B cell (primary cell): ENCODE measurements around the gene LDOC1. TPM values are rescaled to one million over a fixed set of nuclear protein-coding genes. Genes with fewer than 3 reads are reported as not detected.

ENCODE experiments used
- ATAC-seq: fragments of 200-7000 bp; cut with Tn5 transposase; one replicate; pipeline ENCODE4 v1.10.0; 2021; ENCODE audit warnings: low read depth, mild to moderate bottlenecking, moderate number of reproducible peaks, moderate library complexity
- CTCF ChIA-PET: fragments of 350-600 bp; sonication (Branson Sonifier 250); formaldehyde crosslinking; loops from one replicate; lab custom pipeline; 2021; ENCODE audit warnings: antibody characterized with exemption, inconsistent platforms; lab: Charles Lee
- POLR2A ChIA-PET: fragments of 350-600 bp; sonication (Branson Sonifier 250); formaldehyde crosslinking; loops from one replicate; lab custom pipeline; 2021; ENCODE audit warnings: antibody characterized with exemption; lab: Charles Lee
- DNase-seq: peaks from one replicate; pipeline ENCODE4 v3.0.0; 2013
- H2AFZ ChIP-seq: 2 replicates; pipeline ENCODE4 v1.6.1; 2012; ENCODE audit warnings: mild to moderate bottlenecking, low read depth, low read length; ENCODE audit not compliant: insufficient read depth, poor library complexity, severe bottlenecking
- H3K27ac ChIP-seq, 2 donors: 1 replicate in 1 of 2; 2 replicates in 1 of 2; pipeline ENCODE4 v1.5.1; 2012 to 2013; ENCODE audit warnings: low read length in 2 of 2, mild to moderate bottlenecking in 2 of 2, moderate library complexity in 1 of 2
- H3K27me3 ChIP-seq, 4 experiments: fragments of 200-600 bp in 1 of 4; sonication (generic) in 1 of 4; replicated peaks in 1 of 4; 1 replicate in 2 of 4; 2 replicates in 2 of 4; pipeline versions ENCODE4 v1.6.1 to v1.7.0; 2013 to 2016; ENCODE audit warnings: low read length in 3 of 4, mild to moderate bottlenecking in 2 of 4, mixed read lengths in 1 of 4, moderate library complexity in 1 of 4; ENCODE audit not compliant: insufficient read depth in 4 of 4, control insufficient read depth in 3 of 4; ENCODE audit errors: control extremely low read depth in 1 of 4
- H3K36me3 ChIP-seq, 2 experiments: replicated peaks in 1 of 2; 1 replicate in 1 of 2; 2 replicates in 1 of 2; pipeline versions ENCODE4 v1.6.1 to v1.7.1; 2013; ENCODE audit warnings: low read length in 1 of 2; ENCODE audit not compliant: insufficient read depth in 2 of 2, control insufficient read depth in 1 of 2; ENCODE audit errors: control extremely low read depth in 1 of 2, extremely low read depth in 1 of 2
- H3K4me1 ChIP-seq, 2 donors: fragments of 200-600 bp in 1 of 2; sonication (generic) in 1 of 2; 1 replicate in 1 of 2; 2 replicates in 1 of 2; pipeline versions ENCODE4 v1.5.1 to v1.6.1; 2013 to 2017; ENCODE audit warnings: low read length in 2 of 2; ENCODE audit not compliant: control insufficient read depth in 2 of 2, insufficient read depth in 2 of 2
- H3K4me2 ChIP-seq: replicated peaks from 2 replicates; pipeline ENCODE3; 2012; ENCODE audit warnings: mild to moderate bottlenecking, low read depth, low read length; ENCODE audit not compliant: poor library complexity, severe bottlenecking
- H3K4me3 ChIP-seq, 5 experiments: fragments of 200-600 bp in 1 of 5; sonication (generic) in 1 of 5; 1 replicate in 3 of 5; 2 replicates in 2 of 5; pipeline versions ENCODE4 v1.5.1 to v1.7.0; 2011 to 2016; ENCODE audit warnings: low read length in 4 of 5, mild to moderate bottlenecking in 4 of 5, low read depth in 2 of 5, control low read depth in 1 of 5, moderate library complexity in 1 of 5; ENCODE audit not compliant: insufficient read depth in 1 of 5; ENCODE audit errors: control extremely low read depth in 1 of 5, extremely low read depth in 1 of 5
- H3K79me2 ChIP-seq: fragments of 200-600 bp; sonication (generic); one replicate; pipeline ENCODE4 v1.6.0; 2016; ENCODE audit warnings: low read length; ENCODE audit not compliant: control insufficient read depth, insufficient read depth
- H3K9ac ChIP-seq: fragments of 200-600 bp; sonication (generic); 2 replicates; pipeline ENCODE4 v1.6.1; 2017; ENCODE audit warnings: mild to moderate bottlenecking, low read length, moderate library complexity
- H3K9me3 ChIP-seq, 3 donors: one replicate each; pipeline versions ENCODE4 v1.6.1 to v1.7.1; 2013; ENCODE audit warnings: low read length in 2 of 3; ENCODE audit not compliant: control insufficient read depth in 2 of 3, insufficient read depth in 1 of 3; ENCODE audit errors: control extremely low read depth in 1 of 3
- H4K20me1 ChIP-seq: 2 replicates; pipeline ENCODE4 v1.6.0; 2012; ENCODE audit warnings: mild to moderate bottlenecking, low read length; ENCODE audit not compliant: insufficient read depth, control insufficient read depth, poor library complexity, severe bottlenecking
- H3K27ac Mint-ChIP-seq: one replicate; pipeline ENCODE4 v1.8.0; 2021; ENCODE audit warnings: mixed read lengths
- H3K27me3 Mint-ChIP-seq: one replicate; pipeline ENCODE4 v1.8.0; 2021; ENCODE audit warnings: mixed read lengths
- H3K4me1 Mint-ChIP-seq: one replicate; pipeline ENCODE4 v1.8.0; 2021; ENCODE audit warnings: mixed read lengths
- H3K4me3 Mint-ChIP-seq: one replicate; pipeline ENCODE4 v1.8.0; 2021; ENCODE audit warnings: mixed read lengths
- H3K9me3 Mint-ChIP-seq: one replicate; pipeline ENCODE4 v1.8.0; 2022; ENCODE audit warnings: mixed read lengths; ENCODE audit not compliant: insufficient read depth
- CTCF ChIP-seq: fragments of 200-600 bp; IDR thresholded peaks from one replicate; pipeline ENCODE4 v1.8.0; 2022; ENCODE audit warnings: antibody characterized with exemption, mild to moderate bottlenecking
- EZH2 ChIP-seq: IDR thresholded peaks from 2 replicates; pipeline ENCODE4 v1.6.1; 2012; ENCODE audit warnings: borderline replicate concordance, low read depth, mild to moderate bottlenecking, moderate library complexity, low read length; ENCODE audit not compliant: insufficient read depth, poor library complexity, severe bottlenecking
- WGBS: methylation state at CpG from one replicate; pipeline ENCODE4 v1.1.5; 2013; ENCODE audit warnings: missing lambda C conversion rate; ENCODE audit not compliant: insufficient coverage; 5-methylcytosine and 5-hydroxymethylcytosine counted together
- intact Hi-C: fragments of 100-400 bp; cut with micrococcal nuclease; formaldehyde crosslinking; loops from one replicate; pipeline ENCODE4 v1.10.0; 2022
- polyA plus RNA-seq: library from polyadenylated mRNA; depleted of rRNA; stranded (reverse); fragments of >200 nt; gene quantifications from 2 replicates; pipeline ENCODE4 v1.2.3, GENCODE V29; 2012
- total RNA-seq, 2 donors: library from RNA; stranded (reverse); fragments of 120-200 nt in 1 of 2; gene quantifications; 1 replicate in 1 of 2; 2 replicates in 1 of 2; pipeline versions ENCODE4 v1.2.3 to v1.2.4, GENCODE V29; 2013 to 2022

Gene LDOC1
- total and polyA plus RNA-seq, 2 donors (not counting 1 experiment from before 2014, with no cell fraction given), result 7.9 to 11.5 TPM

- no peak overlapping the region for H3K27ac Mint-ChIP-seq
- H3K9ac ChIP-seq, result no peak overlapping the region
- no peaks in the 10 kb centered on the region for H4K20me1 ChIP-seq
- H3K4me3 ChIP-seq, result no peak overlapping the region
- no peak overlapping the region for H3K4me2 ChIP-seq
- no peaks in the 10 kb centered on the region for H3K79me2 ChIP-seq
- intact Hi-C loops, result no loop called here
- no peak for TF ChIP-seq EZH2
- no peak for TF ChIP-seq CTCF
- H3K4me1 ChIP-seq, result no peaks in the 10 kb centered on the region
- no peaks in the 10 kb centered on the region for H3K9me3 ChIP-seq
- ChIA-PET CTCF (no interaction called here), POLR2A (no interaction called here)
- ATAC-seq (no peak), DNase-seq (no peak)
- no peak overlapping the region for H2AFZ ChIP-seq
- H3K27ac ChIP-seq, result no peak overlapping the region
- H3K4me1 Mint-ChIP-seq, result no peaks in the 10 kb centered on the region
- WGBS, result no CpG with 5 or more reads among the region's 2 CpGs
- no peaks in the 10 kb centered on the region for H3K36me3 ChIP-seq
- no peaks in the 10 kb centered on the region for H3K9me3 Mint-ChIP-seq
- no peaks in the 10 kb centered on the region for H3K27me3 Mint-ChIP-seq
- no peaks in the 10 kb centered on the region for H3K27me3 ChIP-seq
- no peak overlapping the region for H3K4me3 Mint-ChIP-seq
Measured at GRCh38 chrX:141127146-141127545, 49.8 kb downstream of the LDOC1 start.

Other genes with a start within 250 kb of the LDOC1 start
- not detected in 2 replicates for gene SPANXB1, start 174.5 kb downstream of the LDOC1 start, total RNA-seq
- not detected in 2 replicates for gene SPANXB1, start 174.5 kb downstream of the LDOC1 start, polyA plus RNA-seq
- gene SPANXC, start 65.4 kb upstream of the LDOC1 start, total RNA-seq, result not detected in 2 replicates
- gene SPANXC, start 65.4 kb upstream of the LDOC1 start, polyA plus RNA-seq, result not detected in 2 replicates